Liver (tissue), 3 donors: ENCODE data around the gene CACNA1F.

Experiments
- HNF4G ChIP-seq: IDR thresholded peaks from 2 replicates; pipeline ENCODE4 v1.6.1; 2016; ENCODE audit warnings: antibody characterized with exemption
- RAD21 ChIP-seq, 2 donors: IDR thresholded peaks; 2 replicates each; pipeline ENCODE4 v1.6.1; 2016; ENCODE audit warnings: antibody characterized with exemption in 2 of 2, mild to moderate bottlenecking in 2 of 2
- RXRA ChIP-seq, 2 donors: IDR thresholded peaks; 2 replicates each; pipeline ENCODE4 v1.6.1; 2017 to 2018; ENCODE audit warnings: antibody characterized with exemption in 2 of 2, mild to moderate bottlenecking in 1 of 2
- SP1 ChIP-seq: IDR thresholded peaks from 2 replicates; pipeline ENCODE4 v1.6.1; 2018; ENCODE audit warnings: antibody characterized with exemption, mild to moderate bottlenecking
- TAF1 ChIP-seq: conservative IDR thresholded peaks from 2 replicates; pipeline ENCODE4 v1.6.1; 2016; ENCODE audit warnings: antibody characterized with exemption, mild to moderate bottlenecking
- YY1 ChIP-seq: IDR thresholded peaks from 2 replicates; pipeline ENCODE4 v1.6.1; 2016; ENCODE audit warnings: antibody characterized with exemption, mild to moderate bottlenecking
- TF ChIP-seq, protein P1 (sequence below): fragments of 150-350 bp; IDR thresholded peaks from 2 replicates; pipeline ENCODE4 v1.5.1; 2017; ENCODE audit warnings: improper control_type of control experiment, low read depth, low read length; ENCODE audit not compliant: missing input control
- TF ChIP-seq, protein P2 (sequence below): IDR thresholded peaks from 2 replicates; pipeline ENCODE4 v1.6.1; 2016; ENCODE audit warnings: antibody characterized with exemption, mild to moderate bottlenecking
- TF ChIP-seq, protein P3 (sequence below): IDR thresholded peaks from 2 replicates; pipeline ENCODE4 v1.6.1; 2016; ENCODE audit warnings: antibody characterized with exemption
- donor health status: healthy.
- donor health status: healthy.

DNA sequence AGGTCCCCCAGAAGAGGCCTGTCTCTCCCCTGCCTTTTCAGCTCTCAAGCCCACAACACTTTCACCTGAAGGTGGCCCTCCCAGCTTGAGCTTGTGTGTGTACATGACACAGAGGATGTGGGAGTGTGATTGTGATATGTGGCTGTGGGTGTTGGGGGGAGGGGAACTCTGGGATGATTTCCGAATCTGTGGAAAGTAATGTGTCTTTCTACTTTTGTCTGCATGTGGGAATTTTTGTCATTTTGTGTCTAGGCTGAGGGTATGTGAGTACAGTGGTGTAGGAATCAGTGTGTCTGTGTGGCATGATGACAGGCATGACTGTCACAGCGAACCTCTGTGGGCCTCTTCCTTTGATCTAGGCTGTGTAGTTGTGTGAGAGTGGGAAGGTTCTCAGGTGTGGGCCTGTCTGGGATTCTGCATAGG lies 39.6 kb downstream of the CACNA1F start:
- TF ChIP-seq, protein P1, sequence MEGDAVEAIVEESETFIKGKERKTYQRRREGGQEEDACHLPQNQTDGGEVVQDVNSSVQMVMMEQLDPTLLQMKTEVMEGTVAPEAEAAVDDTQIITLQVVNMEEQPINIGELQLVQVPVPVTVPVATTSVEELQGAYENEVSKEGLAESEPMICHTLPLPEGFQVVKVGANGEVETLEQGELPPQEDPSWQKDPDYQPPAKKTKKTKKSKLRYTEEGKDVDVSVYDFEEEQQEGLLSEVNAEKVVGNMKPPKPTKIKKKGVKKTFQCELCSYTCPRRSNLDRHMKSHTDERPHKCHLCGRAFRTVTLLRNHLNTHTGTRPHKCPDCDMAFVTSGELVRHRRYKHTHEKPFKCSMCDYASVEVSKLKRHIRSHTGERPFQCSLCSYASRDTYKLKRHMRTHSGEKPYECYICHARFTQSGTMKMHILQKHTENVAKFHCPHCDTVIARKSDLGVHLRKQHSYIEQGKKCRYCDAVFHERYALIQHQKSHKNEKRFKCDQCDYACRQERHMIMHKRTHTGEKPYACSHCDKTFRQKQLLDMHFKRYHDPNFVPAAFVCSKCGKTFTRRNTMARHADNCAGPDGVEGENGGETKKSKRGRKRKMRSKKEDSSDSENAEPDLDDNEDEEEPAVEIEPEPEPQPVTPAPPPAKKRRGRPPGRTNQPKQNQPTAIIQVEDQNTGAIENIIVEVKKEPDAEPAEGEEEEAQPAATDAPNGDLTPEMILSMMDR = no peak
- TF ChIP-seq, protein P2, sequence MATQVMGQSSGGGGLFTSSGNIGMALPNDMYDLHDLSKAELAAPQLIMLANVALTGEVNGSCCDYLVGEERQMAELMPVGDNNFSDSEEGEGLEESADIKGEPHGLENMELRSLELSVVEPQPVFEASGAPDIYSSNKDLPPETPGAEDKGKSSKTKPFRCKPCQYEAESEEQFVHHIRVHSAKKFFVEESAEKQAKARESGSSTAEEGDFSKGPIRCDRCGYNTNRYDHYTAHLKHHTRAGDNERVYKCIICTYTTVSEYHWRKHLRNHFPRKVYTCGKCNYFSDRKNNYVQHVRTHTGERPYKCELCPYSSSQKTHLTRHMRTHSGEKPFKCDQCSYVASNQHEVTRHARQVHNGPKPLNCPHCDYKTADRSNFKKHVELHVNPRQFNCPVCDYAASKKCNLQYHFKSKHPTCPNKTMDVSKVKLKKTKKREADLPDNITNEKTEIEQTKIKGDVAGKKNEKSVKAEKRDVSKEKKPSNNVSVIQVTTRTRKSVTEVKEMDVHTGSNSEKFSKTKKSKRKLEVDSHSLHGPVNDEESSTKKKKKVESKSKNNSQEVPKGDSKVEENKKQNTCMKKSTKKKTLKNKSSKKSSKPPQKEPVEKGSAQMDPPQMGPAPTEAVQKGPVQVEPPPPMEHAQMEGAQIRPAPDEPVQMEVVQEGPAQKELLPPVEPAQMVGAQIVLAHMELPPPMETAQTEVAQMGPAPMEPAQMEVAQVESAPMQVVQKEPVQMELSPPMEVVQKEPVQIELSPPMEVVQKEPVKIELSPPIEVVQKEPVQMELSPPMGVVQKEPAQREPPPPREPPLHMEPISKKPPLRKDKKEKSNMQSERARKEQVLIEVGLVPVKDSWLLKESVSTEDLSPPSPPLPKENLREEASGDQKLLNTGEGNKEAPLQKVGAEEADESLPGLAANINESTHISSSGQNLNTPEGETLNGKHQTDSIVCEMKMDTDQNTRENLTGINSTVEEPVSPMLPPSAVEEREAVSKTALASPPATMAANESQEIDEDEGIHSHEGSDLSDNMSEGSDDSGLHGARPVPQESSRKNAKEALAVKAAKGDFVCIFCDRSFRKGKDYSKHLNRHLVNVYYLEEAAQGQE = no peak
- TF ChIP-seq TAF1 (no peak), SP1 (no peak), YY1 (no peak), HNF4G (no peak), RXRA (IDR thresholded peaks at IDR 0.05) (no peak), RAD21 (IDR thresholded peaks at IDR 0.05) (no peak)
- TF ChIP-seq, protein P3, sequence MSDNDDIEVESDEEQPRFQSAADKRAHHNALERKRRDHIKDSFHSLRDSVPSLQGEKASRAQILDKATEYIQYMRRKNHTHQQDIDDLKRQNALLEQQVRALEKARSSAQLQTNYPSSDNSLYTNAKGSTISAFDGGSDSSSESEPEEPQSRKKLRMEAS = no peak
